Right ventricle myocardium superior (tissue), 1 donor: ENCODE results near the gene TCN2. TPM values are rescaled to one million over a fixed set of nuclear protein-coding genes. Genes with fewer than 3 reads are reported as not detected.
"Not testable (repeated sequence)": the region's sequence is repeated elsewhere in the genome, so short reads cannot be mapped to it uniquely, and the experiment has no call there.

Experiments
- ATAC-seq: fragments of 200-7000 bp; cut with Tn5 transposase; one replicate; pipeline ENCODE4 v1.9.1; 2020; ENCODE audit warnings: mild to moderate bottlenecking; ENCODE audit not compliant: poor library complexity
- DNase-seq: peaks from one replicate; pipeline ENCODE4 v3.0.0-alpha.2; 2020
- intact Hi-C: fragments of 100-400 bp; cut with DNase I; formaldehyde crosslinking; loops from one replicate; pipeline ENCODE4 v1.11.2; 2022
- total RNA-seq: library from RNA; stranded (reverse); fragmentation: NEBNext Ultra II Directional; extraction: Animal tissue kit (Norgen Biotek cat#: 25700); gene quantifications from one replicate; pipeline ENCODE4 v1.2.1, GENCODE V29; 2021
- donor health status: DM: no; HTN: yes; CAD: no; lungs with severe emphysema.

Gene TCN2
- total RNA-seq, 1 donor from 2014 or later = 13.4 TPM

- no peak for DNase-seq
- intact Hi-C loops = no loop called here
- ATAC-seq = no peak
Measured at GRCh38 chr22:30665786-30666185, 58.8 kb downstream of the TCN2 start.

DNA sequence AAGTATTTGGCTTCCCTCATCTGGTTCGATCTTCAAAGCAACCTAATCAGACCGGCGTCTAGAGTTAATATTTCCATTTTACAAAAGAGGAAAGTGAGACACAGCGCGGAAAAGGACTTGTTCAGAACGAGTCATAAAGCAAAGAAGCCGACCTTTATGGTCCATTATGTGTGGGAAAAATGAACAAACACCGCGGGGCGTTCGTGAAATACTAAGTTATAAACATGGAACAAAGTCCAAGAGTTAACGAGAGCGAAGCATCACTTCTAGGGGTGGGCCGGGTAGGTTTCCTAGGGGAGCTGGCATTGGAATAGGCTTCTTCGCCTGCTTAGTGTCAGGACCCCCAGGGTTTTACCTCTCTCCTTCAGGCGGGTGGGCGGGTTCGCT lies 60.1 kb downstream of the TCN2 start:
- ATAC-seq (no peak), DNase-seq (no peak)
- intact Hi-C loops = no loop called here

GRCh38 chr22:30667494-30668385 lies 60.8 kb downstream of the TCN2 start, which contains the start of gene DUSP18:
Gene DUSP18, minus strand, starts transcription at chr22:30667875. Its CDS starts 3,872 bp downstream, at chr22:30664003.
- ATAC-seq (peak; percentile 100), DNase-seq (peak; percentile 97)
- intact Hi-C loops = no loop called here

DNA sequence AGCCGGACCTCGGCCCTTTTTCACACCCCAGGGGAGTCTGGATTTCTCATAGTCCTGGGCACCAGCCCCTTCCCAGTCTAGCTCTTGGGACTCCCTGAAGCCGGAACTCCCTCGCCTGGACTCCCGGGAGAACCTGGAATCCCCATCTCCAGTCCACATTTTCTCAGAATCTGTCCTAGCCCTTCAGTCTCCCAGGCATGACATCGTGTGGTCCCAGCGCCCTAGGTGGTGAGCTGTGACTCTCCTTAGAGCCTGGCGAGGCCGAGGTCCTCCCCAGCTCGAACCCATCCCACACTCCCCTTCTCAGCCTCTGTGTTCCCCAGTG lies 61.4 kb downstream of the TCN2 start:
- no peak for DNase-seq
- ATAC-seq = no peak
- intact Hi-C loops = no loop called here

GRCh38 chr22:30671071-30671470 lies 64.1 kb downstream of the TCN2 start:
- DNase-seq = no peak
- ATAC-seq = no peak
- intact Hi-C loops = no loop called here

DNA sequence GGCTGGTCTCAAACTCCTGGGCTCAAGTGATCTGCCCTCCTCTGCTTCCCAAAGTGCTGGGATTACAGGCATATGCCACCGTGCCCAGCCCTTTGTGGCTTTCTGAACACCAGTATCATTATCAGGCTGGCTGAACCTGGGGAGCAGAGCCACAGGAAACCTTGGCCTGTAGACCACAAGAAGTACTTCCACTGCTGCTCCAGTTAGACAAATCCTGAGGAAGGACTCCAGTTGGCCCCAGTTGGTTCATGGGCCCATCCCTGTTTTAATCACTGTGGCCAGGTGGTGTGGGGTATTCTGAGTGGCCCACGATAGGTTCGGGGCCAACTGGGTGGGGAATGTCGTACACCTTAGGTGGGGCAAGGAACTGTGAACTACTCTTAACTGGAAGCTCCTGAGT lies 66.2 kb downstream of the TCN2 start:
- ATAC-seq (no peak), DNase-seq (no peak)
- intact Hi-C loops = no loop called here

DNA sequence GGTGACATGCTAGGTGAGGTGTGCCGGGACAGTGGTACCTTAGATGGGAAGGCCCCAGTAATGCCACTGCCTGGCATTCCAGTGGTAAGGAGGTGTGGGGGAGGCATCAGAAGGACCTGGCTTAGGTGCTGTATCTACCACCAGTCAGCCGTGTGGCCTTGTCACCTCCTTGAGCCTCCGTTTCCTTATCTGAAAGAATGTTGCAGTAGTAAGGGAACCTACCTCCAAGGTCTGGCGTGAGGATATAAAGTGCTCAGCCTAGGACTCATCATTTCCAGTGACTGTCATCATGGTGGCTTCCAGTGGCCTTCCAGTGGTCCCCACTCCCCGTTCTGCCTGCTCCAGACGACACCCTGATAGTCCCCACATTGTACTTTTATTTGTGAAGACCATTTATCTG lies 67.5 kb downstream of the TCN2 start:
- intact Hi-C loops = no loop called here
- DNase-seq (no peak), ATAC-seq (no peak)

DNA sequence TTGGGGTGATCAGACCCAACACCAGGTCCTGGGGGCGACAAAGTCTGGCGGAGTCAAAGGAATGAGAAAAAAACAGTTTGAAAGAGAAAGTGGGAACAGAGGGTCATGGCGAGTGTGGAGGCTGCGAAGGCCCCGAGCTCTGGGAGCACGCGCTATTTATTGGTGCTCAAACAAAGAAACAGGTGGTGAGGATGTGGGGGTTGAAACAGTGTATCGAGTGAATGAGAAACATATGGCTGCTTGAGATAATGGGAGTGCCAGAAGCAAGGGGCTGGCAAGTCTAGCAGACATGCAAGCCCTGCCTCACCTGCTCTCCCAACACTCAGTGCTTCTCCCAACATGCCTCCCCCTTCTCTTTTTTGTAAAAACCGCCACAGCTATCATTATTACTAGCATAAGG lies 68.5 kb downstream of the TCN2 start:
- intact Hi-C loops = no loop called here
- no peak for ATAC-seq
- no peak for DNase-seq

DNA sequence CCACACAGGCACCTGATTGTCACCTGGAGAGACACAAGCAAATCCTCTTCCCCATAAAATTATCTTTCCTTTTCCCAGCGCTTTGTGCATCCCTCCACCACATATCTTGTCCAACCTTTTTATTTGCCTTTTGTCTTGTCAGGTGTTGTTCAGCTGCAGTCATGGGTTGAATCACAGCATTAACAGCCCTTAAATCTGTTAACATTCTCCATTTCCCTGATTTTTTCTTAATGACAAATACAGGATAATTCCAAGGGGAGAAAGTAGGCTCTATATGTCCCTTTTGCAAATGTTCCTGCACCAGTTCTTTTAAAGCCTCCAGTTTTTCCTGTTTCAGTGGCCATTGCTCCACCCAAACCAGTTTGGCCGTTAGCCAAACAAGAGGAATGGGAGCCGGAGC lies 69.6 kb downstream of the TCN2 start:
- DNase-seq, ATAC-seq, intact Hi-C loops: not testable (repeated sequence)

Other genes with a start within 250 kb of the TCN2 start
- gene RNF215, start 219.8 kb upstream of the TCN2 start, total RNA-seq = 4.3 TPM
- 1.5 TPM for gene SEC14L2, start 210.2 kb upstream of the TCN2 start, total RNA-seq
- 15.1 TPM for gene MTFP1, start 181.4 kb upstream of the TCN2 start, total RNA-seq
- not detected for gene SEC14L3, start 135.2 kb upstream of the TCN2 start, total RNA-seq
- gene SEC14L4, start 101.5 kb upstream of the TCN2 start, total RNA-seq = not detected
- not detected for gene SEC14L6, start 60.4 kb upstream of the TCN2 start, total RNA-seq
- gene GAL3ST1, start 32.5 kb upstream of the TCN2 start, total RNA-seq = 0.27 TPM
- gene PES1, start 15.3 kb upstream of the TCN2 start, total RNA-seq = 19.3 TPM
- 4.1 TPM for gene SLC35E4, start 28.6 kb downstream of the TCN2 start, total RNA-seq
- gene DUSP18, start 60.7 kb downstream of the TCN2 start, total RNA-seq = 2.2 TPM
- 15.1 TPM for gene OSBP2, start 87.7 kb downstream of the TCN2 start, total RNA-seq